ENCODE measurements around the gene CDS2.
A peak's percentile ranks its signal among the peaks of the same experiment; 100 is the strongest.

Gene CDS2

DNA sequence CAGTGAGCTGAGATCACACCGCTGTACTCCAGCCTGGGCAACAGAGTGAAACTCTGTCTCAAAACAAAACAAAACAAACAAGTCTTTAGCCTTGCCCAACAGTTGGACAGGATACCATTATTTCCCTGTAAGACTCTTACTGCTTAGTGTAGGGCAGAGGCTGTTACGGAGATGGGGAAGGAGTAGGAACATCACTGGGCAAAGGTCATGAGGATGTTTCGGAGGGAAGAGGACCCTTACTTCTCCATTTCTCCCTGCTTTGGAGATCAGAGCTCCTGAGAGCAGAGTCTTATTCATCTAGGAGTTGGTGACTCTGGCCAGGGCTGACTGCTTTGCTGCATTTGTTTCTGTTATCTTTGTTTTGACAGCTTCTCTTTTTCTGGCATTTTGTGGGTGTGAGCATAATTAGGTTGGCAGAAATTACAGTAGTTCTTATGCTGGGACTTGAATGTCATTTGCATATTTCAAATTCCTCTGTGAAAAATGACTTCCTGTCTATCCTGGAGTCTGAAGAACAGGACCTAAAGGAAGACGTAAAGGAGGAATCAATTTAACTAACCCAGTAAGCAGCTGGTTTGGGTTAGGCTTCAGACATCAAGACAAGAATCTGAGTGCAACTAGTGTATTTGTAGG is 89.0 kb downstream of the CDS2 start:
- no peak for DNase-seq

DNA sequence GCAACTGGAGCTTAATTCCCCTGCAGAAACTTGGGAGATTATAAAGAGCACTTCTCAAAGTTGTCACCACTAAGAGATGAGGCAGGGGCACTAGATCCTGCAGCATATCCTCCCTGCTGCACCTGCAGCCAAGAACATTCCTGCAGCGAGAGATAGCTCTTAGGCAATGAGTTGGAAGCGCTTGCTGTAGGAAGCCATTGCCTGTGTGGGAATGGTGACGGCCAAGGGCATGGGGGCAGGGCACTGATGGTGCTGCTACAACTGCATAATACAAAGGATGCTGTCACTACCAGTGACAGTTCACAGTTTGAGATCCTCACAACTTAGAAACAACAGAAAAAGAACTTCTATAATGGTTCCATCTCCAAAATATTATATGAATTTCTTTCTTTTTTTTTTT is 89.9 kb downstream of the CDS2 start:
- DNase-seq: no peak

DNA sequence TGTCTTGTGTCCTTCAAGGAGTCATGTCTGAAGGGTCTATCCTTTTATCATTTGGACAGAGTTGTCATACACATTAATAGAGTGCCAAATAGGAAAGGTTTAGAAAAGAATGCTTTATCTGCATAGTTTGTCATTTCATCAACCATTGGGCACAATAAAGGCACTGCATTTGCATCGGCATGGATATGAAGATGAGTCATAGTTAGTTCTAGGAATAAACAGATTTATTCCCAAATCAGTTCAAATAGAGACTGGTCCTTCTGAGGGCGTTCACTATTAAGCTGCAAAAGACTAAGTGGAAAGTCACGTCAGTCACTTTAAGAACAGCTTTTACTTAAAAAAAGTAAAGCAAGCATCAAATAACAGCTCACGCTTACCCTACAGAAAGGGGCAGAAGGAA is 90.8 kb downstream of the CDS2 start:
- DNase-seq: no peak

DNA sequence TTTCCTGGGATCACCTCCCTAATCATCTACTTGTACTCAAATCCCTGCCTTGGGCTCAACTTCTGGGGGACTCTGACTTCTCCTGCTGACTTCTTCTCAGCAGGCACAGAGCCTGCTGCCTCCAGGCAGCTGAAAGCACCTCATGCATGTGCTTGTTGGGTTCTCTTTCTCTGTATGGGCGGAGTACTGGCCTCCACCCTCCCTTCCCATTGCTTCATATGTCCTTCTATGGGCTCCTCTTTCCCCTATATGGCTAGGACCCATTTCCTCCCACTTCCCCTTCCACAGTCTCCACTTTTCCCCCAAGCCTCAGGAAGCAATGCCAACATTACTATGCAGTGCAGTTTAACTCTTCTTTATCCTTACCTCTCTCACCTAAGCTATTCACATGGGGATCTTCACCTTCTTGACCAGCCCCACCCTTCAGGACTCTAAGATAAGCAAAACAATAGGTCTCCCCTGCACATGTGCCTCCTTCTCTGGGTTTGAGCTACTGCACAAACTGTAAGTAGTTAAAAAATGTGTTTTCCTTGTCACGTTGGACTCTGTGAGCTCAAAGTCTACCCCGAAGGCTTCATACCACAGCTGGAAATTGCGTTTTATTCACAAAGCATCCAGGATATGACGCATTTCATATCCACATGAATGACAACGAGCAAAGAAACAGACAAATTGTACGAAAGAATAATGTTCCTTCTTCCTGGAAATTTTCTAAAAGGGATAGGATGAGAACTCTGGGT is 93.7 kb downstream of the CDS2 start:
- no peak for DNase-seq

DNA sequence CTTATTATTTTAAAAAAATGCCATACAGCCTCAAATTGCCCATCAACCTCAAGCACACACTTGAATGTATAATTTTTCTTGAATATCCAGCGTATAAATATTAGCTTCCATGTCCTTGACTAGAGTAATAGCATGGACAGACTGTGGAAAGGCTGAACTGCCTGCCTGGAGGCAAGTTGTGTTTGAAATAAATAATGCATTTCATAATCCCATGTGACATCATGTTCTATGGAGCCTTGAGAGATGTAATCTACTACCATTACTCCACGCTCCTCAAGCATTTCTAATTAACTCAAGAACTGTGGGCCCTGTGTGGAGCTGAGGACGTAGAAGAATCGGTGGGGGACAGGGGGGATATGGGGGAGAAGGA is 94.2 kb downstream of the CDS2 start:
- DNase-seq: no peak

DNA sequence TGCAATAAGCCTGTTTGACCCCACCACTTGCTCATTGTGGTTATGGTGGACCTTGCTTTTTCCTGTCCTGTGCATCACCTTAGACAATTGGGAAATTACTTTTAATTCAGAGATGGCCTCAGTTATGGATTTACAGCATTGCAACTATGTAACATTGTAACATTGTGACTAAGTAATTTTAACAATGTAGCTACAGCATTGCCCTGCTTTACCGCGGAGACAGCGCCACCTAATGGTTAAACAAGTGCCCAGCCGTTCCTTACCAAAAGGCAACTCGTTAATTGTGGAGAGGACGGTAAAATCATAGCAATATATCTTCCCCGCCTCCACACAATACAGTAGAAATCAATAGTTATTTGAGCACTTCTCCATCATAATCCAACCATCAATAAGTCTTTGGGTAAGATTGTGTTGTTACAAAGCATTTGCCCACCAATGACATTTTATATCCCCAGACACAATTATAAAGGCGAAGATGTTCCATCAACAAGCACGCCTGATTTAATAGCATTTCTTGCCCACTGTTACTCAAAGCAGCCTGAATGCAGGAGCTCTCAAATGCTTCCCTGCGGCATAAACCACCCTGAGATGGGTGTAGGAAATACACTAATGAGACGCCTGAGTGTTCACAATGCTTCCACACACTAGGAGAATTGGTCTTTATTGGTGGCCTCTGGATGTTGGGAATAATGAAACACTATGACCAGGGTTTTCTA is 96.3 kb downstream of the CDS2 start:
- DNase-seq: peak; percentile 75

DNA sequence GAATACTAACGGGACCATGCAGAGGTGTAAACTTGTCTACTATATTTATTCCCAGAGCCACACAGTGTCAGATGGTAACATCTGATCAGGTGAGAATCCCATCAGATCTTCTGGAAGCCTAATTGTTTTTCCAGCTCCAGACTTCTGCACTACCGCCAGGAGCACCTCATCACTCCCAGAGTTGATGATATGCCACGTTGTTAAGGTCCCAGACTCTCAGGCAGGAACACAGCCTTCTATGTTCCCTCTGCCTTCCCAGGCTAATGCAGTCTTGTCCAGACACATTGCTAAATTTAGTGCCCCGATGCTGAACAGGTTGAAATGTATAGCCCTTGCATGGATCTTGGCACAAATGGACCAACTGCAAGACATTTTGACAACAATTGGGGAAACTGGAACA is 103.7 kb downstream of the CDS2 start:
- no peak for DNase-seq

DNA sequence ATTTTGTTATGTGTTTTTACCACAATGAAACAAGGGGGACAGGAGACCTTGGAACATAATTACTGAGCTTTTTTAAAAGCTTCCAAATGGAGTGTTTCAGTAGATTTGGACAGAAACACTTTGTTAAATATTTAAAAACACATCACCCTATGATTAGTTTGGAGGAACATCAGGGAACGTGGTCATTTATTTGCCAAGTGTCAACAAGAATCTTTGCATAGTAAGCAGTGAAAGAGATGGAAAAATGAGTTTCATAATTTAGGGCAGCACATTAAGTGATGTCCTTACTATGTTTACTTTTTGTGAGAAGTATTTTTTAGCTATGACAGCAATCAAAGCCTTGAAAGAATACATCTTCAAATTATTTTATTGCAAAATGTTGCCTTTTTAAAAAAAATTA is 107.3 kb downstream of the CDS2 start:
- no peak for DNase-seq

DNA sequence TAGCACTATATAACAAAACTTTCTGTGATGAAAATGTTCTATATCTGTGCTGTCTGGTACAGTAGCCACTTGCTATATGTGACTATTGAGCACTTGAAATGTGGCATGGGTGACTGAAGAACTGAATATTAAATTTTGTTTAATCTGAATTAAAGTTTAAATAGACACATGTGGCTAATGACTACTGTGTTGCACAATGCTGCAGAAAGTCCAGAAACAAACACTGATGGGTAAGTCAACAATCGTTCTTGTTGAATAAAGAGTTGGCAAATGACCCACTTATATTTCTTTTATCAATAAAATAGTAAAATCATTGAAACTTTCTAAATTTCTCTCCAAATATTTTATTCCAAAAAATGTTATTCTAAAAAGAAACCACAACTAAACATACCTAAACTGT is 108.2 kb downstream of the CDS2 start:
- DNase-seq: no peak
